ENCODE results near the gene CDPF1.

DNA sequence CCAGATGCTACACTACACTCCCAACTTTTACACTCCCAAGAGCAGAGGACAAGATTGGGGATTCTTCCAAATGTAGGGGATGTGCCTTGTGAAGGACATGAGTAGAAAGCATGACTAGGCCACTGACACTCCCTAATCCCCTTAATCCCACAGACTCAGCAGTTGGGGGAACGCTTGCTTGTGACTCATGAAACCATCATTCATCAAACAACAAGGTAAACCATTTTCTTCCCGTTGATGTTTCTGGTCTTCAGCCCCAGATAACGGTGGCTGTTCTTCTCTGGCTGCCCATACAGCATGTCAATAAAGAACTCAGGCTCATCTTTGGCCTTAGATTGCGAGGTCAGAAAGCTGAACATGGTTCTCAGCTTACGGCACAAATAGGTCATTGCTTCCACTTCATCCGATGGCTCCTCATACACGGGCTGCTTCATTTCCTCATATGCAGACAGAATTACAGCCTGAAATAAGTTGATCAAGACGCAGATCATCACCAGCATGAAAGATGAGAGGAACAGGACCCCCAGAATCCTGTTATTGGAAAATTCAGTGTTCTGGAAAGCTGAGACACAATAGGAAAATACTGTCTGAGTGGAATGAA is 6.4 kb upstream of the CDPF1 start:
- TF ChIP-seq CTCF (IDR thresholded peaks at IDR 0.05) (no peak), POLR2A (IDR thresholded peaks at IDR 0.05) (no peak)
